Measurements from ENCODE around the gene PHTF2. TPM values are rescaled to one million over a fixed set of nuclear protein-coding genes. Genes with fewer than 3 reads are reported as not detected.

Gene PHTF2
- polyA plus RNA-seq, 5 donors: 16.9 to 42.3 (median 34.4) TPM

- DNase-seq: no peak
Observed at GRCh38 chr7:77923419-77923818, 124.8 kb downstream of the PHTF2 start.

GRCh38 chr7:77930496-77930895 is 131.9 kb downstream of the PHTF2 start:
- DNase-seq: no peak

GRCh38 chr7:77931841-77932240 is 133.3 kb downstream of the PHTF2 start:
- DNase-seq: no peak

GRCh38 chr7:77933394-77933793 is 134.8 kb downstream of the PHTF2 start:
- DNase-seq: no peak

GRCh38 chr7:77935652-77936348 is 137.2 kb downstream of the PHTF2 start:
- DNase-seq: no peak

GRCh38 chr7:77940647-77941046 is 142.1 kb downstream of the PHTF2 start:
- peak; percentile 14 to 16 for DNase-seq

GRCh38 chr7:77942431-77942830 is 143.9 kb downstream of the PHTF2 start:
- no peak for DNase-seq

- no peak for DNase-seq
Observed at GRCh38 chr7:77944183-77945182, 145.9 kb downstream of the PHTF2 start.

GRCh38 chr7:77950548-77950947 is 152.0 kb downstream of the PHTF2 start:
- DNase-seq: no peak

GRCh38 chr7:77954773-77955555 is 156.4 kb downstream of the PHTF2 start:
- DNase-seq: peak in 1 of 2 donors; percentile 5

- DNase-seq: no peak
Observed at GRCh38 chr7:77958436-77958835, 159.9 kb downstream of the PHTF2 start.

GRCh38 chr7:77959080-77959479 is 160.5 kb downstream of the PHTF2 start:
- DNase-seq: no peak

GRCh38 chr7:77960336-77960735 is 161.8 kb downstream of the PHTF2 start:
- no peak for DNase-seq

GRCh38 chr7:77967429-77967828 is 168.9 kb downstream of the PHTF2 start:
- no peak for DNase-seq

- DNase-seq: no peak
Observed at GRCh38 chr7:77971726-77972125, 173.2 kb downstream of the PHTF2 start.

- no peak for DNase-seq
Observed at GRCh38 chr7:77975672-77976480, 177.3 kb downstream of the PHTF2 start.

GRCh38 chr7:77979219-77979618 is 180.6 kb downstream of the PHTF2 start:
- DNase-seq: no peak

- no peak for DNase-seq
Observed at GRCh38 chr7:77980087-77980713, 181.6 kb downstream of the PHTF2 start.

- DNase-seq: no peak
Observed at GRCh38 chr7:77982926-77983550, 184.5 kb downstream of the PHTF2 start.

GRCh38 chr7:77983973-77984372 is 185.4 kb downstream of the PHTF2 start:
- DNase-seq: no peak

Data from right lung (tissue), 5 donors.